ENCODE results near the gene DTNB. TPM values are rescaled to one million over a fixed set of nuclear protein-coding genes. Genes with fewer than 3 reads are reported as not detected.

The DTNB gene
- polyA plus RNA-seq, 1 donor from 2014 or later: 22.5 TPM

DNA sequence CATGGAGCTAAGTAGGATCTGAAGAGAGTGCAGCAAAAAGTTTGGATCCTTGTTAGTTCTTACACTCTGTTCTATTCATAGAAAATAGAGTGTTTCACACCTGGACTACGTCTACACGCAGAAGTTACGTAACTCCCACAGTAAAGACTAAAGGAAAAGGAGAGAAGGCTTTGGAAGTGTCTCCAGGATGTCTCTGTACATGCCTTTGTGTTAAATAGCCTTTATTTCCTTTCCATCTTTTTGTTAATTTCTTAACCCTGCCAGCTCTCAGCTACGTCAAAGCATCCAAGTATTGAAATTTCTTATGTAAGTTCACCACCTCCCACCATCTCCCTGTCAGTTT lies 8.4 kb downstream of the DTNB start:
- no peak overlapping the region for H3K4me3 ChIP-seq (ENCODE audit: low read length)
- H3K9me2 ChIP-seq (ENCODE audit: insufficient read depth, low read length): no peaks in the 10 kb centered on the region
- no peaks in the 10 kb centered on the region for H3K9me3 ChIP-seq (ENCODE audit: low read length)
- no peaks in the 10 kb centered on the region for H4K20me1 ChIP-seq (ENCODE audit: insufficient read depth)
- H3K36me3 ChIP-seq (ENCODE audit: insufficient read depth, low read length): no peaks in the 10 kb centered on the region
- no peak overlapping the region for H3K4me2 ChIP-seq (ENCODE audit: low read length)
- no peaks in the 10 kb centered on the region for H3F3A ChIP-seq (ENCODE audit: insufficient read depth, low read length, poor library complexity, severe bottlenecking)
- no peak overlapping the region for H3K9ac ChIP-seq (ENCODE audit: low read length)
- H2AFZ ChIP-seq (ENCODE audit: low read depth, low read length): no peak overlapping the region
- no peaks in the 10 kb centered on the region for H3K27me3 ChIP-seq (ENCODE audit: insufficient read depth, low read depth, low read length)
- H3K79me2 ChIP-seq (replicated peaks; ENCODE audit: insufficient read depth, low read length): peaks cover 30% of the 10 kb centered on the region
- no peak overlapping the region for H3K27ac ChIP-seq (ENCODE audit: low read length)
- TF ChIP-seq RAD21 (conservative IDR thresholded peaks at IDR 0.05) (no peak), MXI1 (conservative IDR thresholded peaks at IDR 0.05; ENCODE audit: poor library complexity, severe bottlenecking) (no peak), SMC3 (conservative IDR thresholded peaks at IDR 0.05; ENCODE audit: poor library complexity) (no peak), EZH2 (IDR thresholded peaks at IDR 0.05; ENCODE audit: borderline replicate concordance, insufficient read depth, low read length, poor library complexity, severe bottlenecking) (no peak), EP300 (conservative IDR thresholded peaks at IDR 0.05; ENCODE audit: poor library complexity, severe bottlenecking) (no peak), POLR2AphosphoS5 (IDR thresholded peaks at IDR 0.05) (no peak), TAF1 (IDR thresholded peaks at IDR 0.05; ENCODE audit: low read depth) (no peak)
- TF ChIP-seq, protein P1, sequence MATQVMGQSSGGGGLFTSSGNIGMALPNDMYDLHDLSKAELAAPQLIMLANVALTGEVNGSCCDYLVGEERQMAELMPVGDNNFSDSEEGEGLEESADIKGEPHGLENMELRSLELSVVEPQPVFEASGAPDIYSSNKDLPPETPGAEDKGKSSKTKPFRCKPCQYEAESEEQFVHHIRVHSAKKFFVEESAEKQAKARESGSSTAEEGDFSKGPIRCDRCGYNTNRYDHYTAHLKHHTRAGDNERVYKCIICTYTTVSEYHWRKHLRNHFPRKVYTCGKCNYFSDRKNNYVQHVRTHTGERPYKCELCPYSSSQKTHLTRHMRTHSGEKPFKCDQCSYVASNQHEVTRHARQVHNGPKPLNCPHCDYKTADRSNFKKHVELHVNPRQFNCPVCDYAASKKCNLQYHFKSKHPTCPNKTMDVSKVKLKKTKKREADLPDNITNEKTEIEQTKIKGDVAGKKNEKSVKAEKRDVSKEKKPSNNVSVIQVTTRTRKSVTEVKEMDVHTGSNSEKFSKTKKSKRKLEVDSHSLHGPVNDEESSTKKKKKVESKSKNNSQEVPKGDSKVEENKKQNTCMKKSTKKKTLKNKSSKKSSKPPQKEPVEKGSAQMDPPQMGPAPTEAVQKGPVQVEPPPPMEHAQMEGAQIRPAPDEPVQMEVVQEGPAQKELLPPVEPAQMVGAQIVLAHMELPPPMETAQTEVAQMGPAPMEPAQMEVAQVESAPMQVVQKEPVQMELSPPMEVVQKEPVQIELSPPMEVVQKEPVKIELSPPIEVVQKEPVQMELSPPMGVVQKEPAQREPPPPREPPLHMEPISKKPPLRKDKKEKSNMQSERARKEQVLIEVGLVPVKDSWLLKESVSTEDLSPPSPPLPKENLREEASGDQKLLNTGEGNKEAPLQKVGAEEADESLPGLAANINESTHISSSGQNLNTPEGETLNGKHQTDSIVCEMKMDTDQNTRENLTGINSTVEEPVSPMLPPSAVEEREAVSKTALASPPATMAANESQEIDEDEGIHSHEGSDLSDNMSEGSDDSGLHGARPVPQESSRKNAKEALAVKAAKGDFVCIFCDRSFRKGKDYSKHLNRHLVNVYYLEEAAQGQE (IDR thresholded peaks at IDR 0.05; ENCODE audit: borderline replicate concordance): no peak
- TF ChIP-seq, protein P2, sequence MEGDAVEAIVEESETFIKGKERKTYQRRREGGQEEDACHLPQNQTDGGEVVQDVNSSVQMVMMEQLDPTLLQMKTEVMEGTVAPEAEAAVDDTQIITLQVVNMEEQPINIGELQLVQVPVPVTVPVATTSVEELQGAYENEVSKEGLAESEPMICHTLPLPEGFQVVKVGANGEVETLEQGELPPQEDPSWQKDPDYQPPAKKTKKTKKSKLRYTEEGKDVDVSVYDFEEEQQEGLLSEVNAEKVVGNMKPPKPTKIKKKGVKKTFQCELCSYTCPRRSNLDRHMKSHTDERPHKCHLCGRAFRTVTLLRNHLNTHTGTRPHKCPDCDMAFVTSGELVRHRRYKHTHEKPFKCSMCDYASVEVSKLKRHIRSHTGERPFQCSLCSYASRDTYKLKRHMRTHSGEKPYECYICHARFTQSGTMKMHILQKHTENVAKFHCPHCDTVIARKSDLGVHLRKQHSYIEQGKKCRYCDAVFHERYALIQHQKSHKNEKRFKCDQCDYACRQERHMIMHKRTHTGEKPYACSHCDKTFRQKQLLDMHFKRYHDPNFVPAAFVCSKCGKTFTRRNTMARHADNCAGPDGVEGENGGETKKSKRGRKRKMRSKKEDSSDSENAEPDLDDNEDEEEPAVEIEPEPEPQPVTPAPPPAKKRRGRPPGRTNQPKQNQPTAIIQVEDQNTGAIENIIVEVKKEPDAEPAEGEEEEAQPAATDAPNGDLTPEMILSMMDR (IDR thresholded peaks at IDR 0.05; ENCODE audit: poor library complexity, severe bottlenecking): no peak

DNA sequence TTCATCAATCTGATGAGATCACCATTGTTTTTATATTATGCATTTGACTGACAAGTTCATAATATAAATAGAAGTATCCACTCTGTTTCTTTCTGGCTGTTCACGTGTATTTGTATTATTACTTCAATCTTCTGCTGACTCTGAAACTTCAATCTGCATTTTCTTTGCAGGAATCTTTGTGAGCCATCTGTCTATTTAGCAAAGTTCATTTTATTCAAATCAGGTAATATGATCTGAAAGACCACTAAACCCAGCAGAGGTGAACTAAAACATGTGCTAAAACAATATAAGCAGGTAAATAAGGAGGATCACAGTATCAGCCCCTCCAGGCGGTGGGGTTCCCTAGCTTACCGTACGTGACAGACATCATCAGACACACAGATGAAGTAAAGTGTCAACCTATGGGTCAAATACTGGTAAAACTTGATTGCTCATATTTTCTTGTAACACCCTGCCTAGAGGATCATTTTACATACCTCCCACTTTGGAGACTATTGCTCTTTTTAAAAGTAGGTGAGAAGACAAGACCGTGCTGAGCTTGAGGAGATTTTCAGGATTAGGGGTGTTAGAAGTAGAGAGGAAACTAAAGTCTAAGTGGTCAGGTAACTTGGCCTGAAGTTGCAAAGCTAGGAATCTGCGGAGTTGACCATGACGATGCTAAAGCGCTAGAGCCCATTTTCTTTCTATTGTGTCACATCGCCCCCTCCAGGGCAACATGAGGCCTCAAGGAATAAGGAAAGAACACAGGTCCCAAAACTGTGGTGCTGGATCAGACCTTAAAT lies 9.0 kb downstream of the DTNB start:
- H4K20me1 ChIP-seq (ENCODE audit: insufficient read depth): no peaks in the 10 kb centered on the region
- no peak overlapping the region for H3K4me2 ChIP-seq (ENCODE audit: low read length)
- no peaks in the 10 kb centered on the region for H3K9me2 ChIP-seq (ENCODE audit: insufficient read depth, low read length)
- H3K9me3 ChIP-seq (ENCODE audit: low read length): no peaks in the 10 kb centered on the region
- no peaks in the 10 kb centered on the region for H3K36me3 ChIP-seq (ENCODE audit: insufficient read depth, low read length)
- no peak overlapping the region for H3K9ac ChIP-seq (ENCODE audit: low read length)
- no peak for TF ChIP-seq POLR2AphosphoS5 (IDR thresholded peaks at IDR 0.05)
- TF ChIP-seq MXI1 (conservative IDR thresholded peaks at IDR 0.05; ENCODE audit: poor library complexity, severe bottlenecking): no peak
- TF ChIP-seq RAD21 (conservative IDR thresholded peaks at IDR 0.05): no peak
- no peak for TF ChIP-seq SMC3 (conservative IDR thresholded peaks at IDR 0.05; ENCODE audit: poor library complexity)
- TF ChIP-seq EZH2 (IDR thresholded peaks at IDR 0.05; ENCODE audit: borderline replicate concordance, insufficient read depth, low read length, poor library complexity, severe bottlenecking): no peak
- TF ChIP-seq TAF1 (IDR thresholded peaks at IDR 0.05; ENCODE audit: low read depth): no peak
- TF ChIP-seq, protein P1 (IDR thresholded peaks at IDR 0.05; ENCODE audit: borderline replicate concordance): no peak
- TF ChIP-seq EP300 (conservative IDR thresholded peaks at IDR 0.05; ENCODE audit: poor library complexity, severe bottlenecking): no peak
- TF ChIP-seq, protein P2 (IDR thresholded peaks at IDR 0.05; ENCODE audit: poor library complexity, severe bottlenecking): no peak
- peaks cover 26% of the 10 kb centered on the region for H3K79me2 ChIP-seq (replicated peaks; ENCODE audit: insufficient read depth, low read length)
- no peaks in the 10 kb centered on the region for H3F3A ChIP-seq (ENCODE audit: insufficient read depth, low read length, poor library complexity, severe bottlenecking)
- H3K4me3 ChIP-seq (ENCODE audit: low read length): no peak overlapping the region
- no peak overlapping the region for H3K27ac ChIP-seq (ENCODE audit: low read length)
- no peaks in the 10 kb centered on the region for H3K27me3 ChIP-seq (ENCODE audit: insufficient read depth, low read depth, low read length)
- H2AFZ ChIP-seq (ENCODE audit: low read depth, low read length): no peak overlapping the region
